GM06990 (cell line): Measurements from ENCODE around the gene SEMA3D.

Source experiments
- DNase-seq: peaks from one replicate; pipeline ENCODE4 v3.0.0-alpha.2; 2011; ENCODE audit not compliant: insufficient read length; ENCODE audit errors: extremely low read depth
- H3K27me3 ChIP-seq: replicated peaks from 2 replicates; pipeline ENCODE4 v1.6.0; 2011; ENCODE audit warnings: low read length; ENCODE audit not compliant: control insufficient read depth, insufficient read depth
- H3K36me3 ChIP-seq: 2 replicates; pipeline ENCODE4 v1.5.1; 2011; ENCODE audit warnings: low read length; ENCODE audit not compliant: control insufficient read depth, insufficient read depth
- H3K4me3 ChIP-seq: replicated peaks from 2 replicates; pipeline ENCODE4 v1.5.1; 2011; ENCODE audit warnings: low read depth, mild to moderate bottlenecking, control low read depth, low read length
- TF ChIP-seq, protein P1 (sequence below): IDR thresholded peaks from 2 replicates; pipeline ENCODE4 v1.5.1; 2011; ENCODE audit warnings: low read length, control low read depth, mild to moderate bottlenecking, inconsistent platforms; ENCODE audit not compliant: insufficient read depth, poor library complexity, severe bottlenecking

SEMA3D gene

DNA sequence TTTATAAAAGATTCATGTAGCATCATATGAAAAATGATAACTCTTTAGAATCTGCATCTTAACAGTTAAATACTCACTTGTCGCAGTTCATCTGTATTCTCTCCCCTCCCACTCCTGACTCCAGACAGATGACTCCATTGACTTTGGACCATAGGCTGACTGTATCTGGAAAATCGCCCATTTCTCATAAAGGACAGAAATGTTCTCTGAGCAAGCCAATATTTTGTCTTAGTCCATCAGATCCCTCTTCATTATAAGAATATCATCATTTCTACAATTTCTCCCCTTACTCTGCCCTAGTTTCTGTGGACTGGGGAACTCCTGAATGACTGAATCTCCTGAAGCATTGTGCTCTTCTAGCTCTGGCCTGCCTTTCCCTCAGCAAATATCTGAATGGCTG is 125.4 kb downstream of the SEMA3D start:
- H3K36me3 ChIP-seq: no peaks in the 10 kb centered on the region
- no peak for DNase-seq

DNA sequence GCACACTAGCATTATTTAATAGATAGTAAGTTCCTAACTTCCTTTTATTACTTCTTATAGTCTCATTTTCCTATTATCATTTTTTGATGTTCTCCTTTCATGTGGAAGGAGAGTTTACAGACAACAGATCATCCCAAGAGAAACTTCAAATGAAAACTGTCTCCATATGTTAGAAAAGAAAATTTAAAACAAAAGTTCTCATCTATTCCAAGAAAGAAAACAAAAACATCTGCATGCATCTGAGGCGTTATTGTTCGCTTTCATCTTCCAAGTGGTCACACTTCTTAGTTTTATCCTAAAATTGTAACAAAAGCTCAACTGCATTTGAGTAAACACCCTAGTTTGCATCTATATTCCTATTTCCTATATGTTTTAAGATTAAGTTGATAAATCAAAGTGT is 126.2 kb downstream of the SEMA3D start:
- no peaks in the 10 kb centered on the region for H3K36me3 ChIP-seq
- no peak overlapping the region for H3K4me3 ChIP-seq
- TF ChIP-seq, protein P1, sequence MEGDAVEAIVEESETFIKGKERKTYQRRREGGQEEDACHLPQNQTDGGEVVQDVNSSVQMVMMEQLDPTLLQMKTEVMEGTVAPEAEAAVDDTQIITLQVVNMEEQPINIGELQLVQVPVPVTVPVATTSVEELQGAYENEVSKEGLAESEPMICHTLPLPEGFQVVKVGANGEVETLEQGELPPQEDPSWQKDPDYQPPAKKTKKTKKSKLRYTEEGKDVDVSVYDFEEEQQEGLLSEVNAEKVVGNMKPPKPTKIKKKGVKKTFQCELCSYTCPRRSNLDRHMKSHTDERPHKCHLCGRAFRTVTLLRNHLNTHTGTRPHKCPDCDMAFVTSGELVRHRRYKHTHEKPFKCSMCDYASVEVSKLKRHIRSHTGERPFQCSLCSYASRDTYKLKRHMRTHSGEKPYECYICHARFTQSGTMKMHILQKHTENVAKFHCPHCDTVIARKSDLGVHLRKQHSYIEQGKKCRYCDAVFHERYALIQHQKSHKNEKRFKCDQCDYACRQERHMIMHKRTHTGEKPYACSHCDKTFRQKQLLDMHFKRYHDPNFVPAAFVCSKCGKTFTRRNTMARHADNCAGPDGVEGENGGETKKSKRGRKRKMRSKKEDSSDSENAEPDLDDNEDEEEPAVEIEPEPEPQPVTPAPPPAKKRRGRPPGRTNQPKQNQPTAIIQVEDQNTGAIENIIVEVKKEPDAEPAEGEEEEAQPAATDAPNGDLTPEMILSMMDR: no peak
- H3K27me3 ChIP-seq: no peaks in the 10 kb centered on the region
- no peak for DNase-seq

More for the DNA sequence above, 125.4 kb downstream of the SEMA3D start:
- TF ChIP-seq, protein P1: no peak
- H3K27me3 ChIP-seq: no peaks in the 10 kb centered on the region
- H3K4me3 ChIP-seq: no peak overlapping the region

GRCh38 chr7:85055906-85056305 is 130.9 kb downstream of the SEMA3D start:
- H3K36me3 ChIP-seq: no peaks in the 10 kb centered on the region
- TF ChIP-seq, protein P1: no peak
- no peak overlapping the region for H3K4me3 ChIP-seq
- H3K27me3 ChIP-seq: no peaks in the 10 kb centered on the region
- DNase-seq: no peak

DNA sequence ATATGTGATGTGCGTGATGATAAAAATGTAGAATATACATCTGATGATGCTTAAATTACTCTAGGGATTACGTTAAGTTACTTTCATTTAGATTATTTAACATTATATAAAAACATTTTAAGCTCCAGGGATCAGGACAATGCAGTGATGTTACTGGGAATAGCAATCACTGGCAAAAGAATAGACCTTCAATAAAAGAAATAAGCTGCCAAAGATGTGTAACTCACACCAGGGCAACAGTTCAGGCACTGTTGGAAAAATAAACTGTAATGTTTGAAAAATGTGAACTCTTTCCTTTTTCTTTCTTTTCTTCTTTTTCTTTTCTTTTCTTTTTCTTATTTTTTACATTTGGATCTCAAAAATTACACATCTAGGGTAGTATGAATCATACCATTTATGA is 131.7 kb downstream of the SEMA3D start:
- H3K27me3 ChIP-seq: no peaks in the 10 kb centered on the region
- no peaks in the 10 kb centered on the region for H3K36me3 ChIP-seq
- no peak for DNase-seq
- H3K4me3 ChIP-seq: no peak overlapping the region
- TF ChIP-seq, protein P1: no peak

GRCh38 chr7:85054306-85054705 is 132.6 kb downstream of the SEMA3D start:
- no peak for DNase-seq
- no peaks in the 10 kb centered on the region for H3K36me3 ChIP-seq
- H3K4me3 ChIP-seq: no peak overlapping the region
- no peaks in the 10 kb centered on the region for H3K27me3 ChIP-seq
- TF ChIP-seq, protein P1: no peak

- Histone ChIP-seq H3K4me3 (no peak overlapping the region), H3K27me3 (no peaks in the 10 kb centered on the region), H3K36me3 (no peaks in the 10 kb centered on the region)
- no peak for DNase-seq
- TF ChIP-seq, protein P1: no peak
Measured at GRCh38 chr7:85052894-85053293, 134.0 kb downstream of the SEMA3D start.
